ENCODE data around the gene LIMK1. TPM values are rescaled to one million over a fixed set of nuclear protein-coding genes. Genes with fewer than 3 reads are reported as not detected.

The LIMK1 gene
- total RNA-seq, 1 experiment from 2014 or later = 56.3 TPM

GRCh38 chr7:74092964-74093471, 9.4 kb downstream of the LIMK1 start:
- H3K27me3 ChIP-seq (ENCODE audit: insufficient read depth, low read length) = no peaks in the 10 kb centered on the region
- H3K9me3 ChIP-seq (ENCODE audit: control insufficient read depth in 1 of 2, insufficient read depth in 1 of 2, low read depth in 1 of 2, low read length in 2 of 2) = peaks cover 0 to 10% of the 10 kb centered on the region in 2 experiments; a peak in 1 of 4 replicates
- RAD21 ChIA-PET (ENCODE audit: low non-redundant PET in 1 of 2, low total read pairs in 2 of 2, uncharacterized antibody in 2 of 2, unreplicated experiment in 2 of 2) = interaction anchor here in 1 of 2 experiments (0.9 kb wide), 1 partner anchor 8 kb away, joined by 3 read pairs; no protein-coding TSS in a partner anchor
- H3K27ac ChIP-seq (ENCODE audit: low read depth, low read length) = peak overlapping the region; percentile 93
- TF ChIP-seq SRF (IDR thresholded peaks at IDR 0.05; ENCODE audit: low read depth) (no peak), FOSL1 (IDR thresholded peaks at IDR 0.05; ENCODE audit: low read depth) (no peak), MAX (IDR thresholded peaks at IDR 0.05) (no peak), EGR1 (IDR thresholded peaks at IDR 0.05; ENCODE audit: low read depth) (no peak), SIN3A (IDR thresholded peaks at IDR 0.05; ENCODE audit: low read depth) (no peak), SP1 (IDR thresholded peaks at IDR 0.05; ENCODE audit: low read depth) (no peak), ZBTB33 (IDR thresholded peaks at IDR 0.05; ENCODE audit: extremely low read depth, insufficient replicate concordance, low read length) (no peak), ELF1 (IDR thresholded peaks at IDR 0.05; ENCODE audit: borderline replicate concordance, low read depth) (no peak), RAD21 (IDR thresholded peaks at IDR 0.05; ENCODE audit: low read depth) (no peak), ZNF274 (IDR thresholded peaks at IDR 0.05; ENCODE audit: low read depth, low read length) (no peak), CEBPB (IDR thresholded peaks at IDR 0.05; ENCODE audit: low read depth) (no peak), ZFX (IDR thresholded peaks at IDR 0.05) (no peak), TCF7L2 (IDR thresholded peaks at IDR 0.05; ENCODE audit: borderline replicate concordance, extremely low read depth, insufficient read depth, insufficient read length) (no peak), CBX3 (IDR thresholded peaks at IDR 0.05; ENCODE audit: low read depth) (no peak), CTCF (IDR thresholded peaks at IDR 0.05 in 2 of 3, conservative IDR thresholded peaks at IDR 0.05 in 1 of 3; ENCODE audit: borderline replicate concordance in 1 of 3, insufficient read depth in 1 of 3, low read depth in 2 of 3, low read length in 2 of 3) (no peak), EZH2phosphoT487 (IDR thresholded peaks at IDR 0.05; ENCODE audit: borderline replicate concordance) (no peak), YY1 (IDR thresholded peaks at IDR 0.05; ENCODE audit: extremely low read depth, insufficient replicate concordance, low read depth, low read length) (no peak), ATF3 (IDR thresholded peaks at IDR 0.05) (no peak)
- no peaks in the 10 kb centered on the region for H4K20me1 ChIP-seq (ENCODE audit: insufficient read depth)
- no peak overlapping the region for H2AFZ ChIP-seq (ENCODE audit: low read depth, low read length, poor library complexity, severe bottlenecking)
- POLR2A ChIA-PET = interaction anchor here (0.9 kb wide), 1 partner anchor 11 kb away, joined by 4 read pairs; no protein-coding TSS in a partner anchor
- peaks cover 14% of the 10 kb centered on the region; the same call in 1 of the 2 replicates for H3K79me2 ChIP-seq (ENCODE audit: insufficient read depth, low read length)
- H3K4me3 ChIP-seq (replicated peaks in 1 of 2; ENCODE audit: low read depth in 1 of 2, low read length in 2 of 2) = no peak overlapping the region
- BruUV-seq (replicated peaks) = no TSS peak
- ATAC-seq = no peak
- peak overlapping the region; percentile 52; the same call in 1 of the 2 replicates for H3K9ac ChIP-seq (ENCODE audit: low read length)
- peaks cover 5 to 24% of the 10 kb centered on the region in 2 experiments; a peak in 3 of 4 replicates for H3K36me3 ChIP-seq (ENCODE audit: control insufficient read depth in 1 of 2, insufficient read depth in 2 of 2, low read length in 2 of 2)
- peak overlapping the region; percentile 83 for H3K4me2 ChIP-seq (ENCODE audit: low read length)
- no peaks in the 10 kb centered on the region for H3K9me2 ChIP-seq (ENCODE audit: insufficient read depth)
- DNase-seq (ENCODE audit: low read depth, low spot score) = no peak
- peaks cover 40 to 50% of the 10 kb centered on the region in 2 experiments for H3K4me1 ChIP-seq (ENCODE audit: control insufficient read depth in 1 of 2, insufficient read depth in 2 of 2, low read length in 2 of 2)
- CTCF ChIA-PET = no interaction called here
- intact Hi-C loops (cut with micrococcal nuclease) = no loop called here

Measured in HCT116 (cell line).